ENCODE data around the gene CDA. TPM values are rescaled to one million over a fixed set of nuclear protein-coding genes. Genes with fewer than 3 reads are reported as not detected.

Gene CDA
- total RNA-seq: 1 to 10 TPM in 2 of 4 donors, under 1 TPM in 1, not detected in 1; 0.96 to 4.3 (median 3.1) TPM

DNA sequence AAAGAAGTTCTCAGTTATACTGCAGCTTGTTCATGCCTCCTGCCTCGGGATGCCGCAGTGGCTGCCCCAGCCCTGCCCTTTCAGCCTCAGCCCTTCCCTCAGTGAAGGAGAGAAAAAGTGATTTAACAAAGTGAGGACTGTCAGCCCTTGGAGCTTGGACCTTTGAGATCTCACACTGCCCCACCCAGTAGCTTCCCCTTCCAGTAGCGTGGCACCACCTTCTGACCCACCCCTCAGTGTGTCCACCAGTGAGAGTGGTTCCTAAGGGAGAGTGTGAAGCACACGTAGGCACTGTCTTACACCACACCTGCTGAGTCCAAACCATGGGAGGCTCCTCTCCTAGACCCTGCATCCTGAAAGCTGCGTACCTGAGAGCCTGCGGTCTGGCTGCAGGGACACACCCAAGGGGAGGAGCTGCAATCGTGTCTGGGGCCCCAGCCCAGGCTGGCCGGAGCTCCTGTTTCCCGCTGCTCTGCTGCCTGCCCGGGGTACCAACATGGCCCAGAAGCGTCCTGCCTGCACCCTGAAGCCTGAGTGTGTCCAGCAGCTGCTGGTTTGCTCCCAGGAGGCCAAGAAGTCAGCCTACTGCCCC is at the start of gene CDA:
TSS of gene CDA (plus strand) at position 464 of the 592 bp plus-strand sequence. CDS start at position 497, 33 bp downstream.
- Histone ChIP-seq H3K4me1 (peaks cover 0 to 10% (median 0%) of the 10 kb centered on the region in 3 donors), H3K27me3 (peaks cover 84% of the 10 kb centered on the region), H3K9me3 (peaks cover 0 to 3% (median 0%) of the 10 kb centered on the region in 3 donors), H3K27ac (peak within 1 kb of the TSS in 3 of 4 donors; percentile 68 to 75 (median 73)), H3K36me3 (no peaks in the 10 kb centered on the region), H3K4me3 (peak within 1 kb of the TSS in 1 of 2 donors; percentile 33)
- ATAC-seq: peak; percentile 11
- 86% methylated on average over 2 of the region's 11 CpGs; no CpG with 5 or more reads in 1 of the 2 donors for WGBS, 2 donors (ENCODE audit: low coverage in 1 of 2)
- no peak for TF ChIP-seq EP300 (IDR thresholded peaks at IDR 0.05)
- no peak for TF ChIP-seq POLR2A (IDR thresholded peaks at IDR 0.05)
- TF ChIP-seq, protein P1, sequence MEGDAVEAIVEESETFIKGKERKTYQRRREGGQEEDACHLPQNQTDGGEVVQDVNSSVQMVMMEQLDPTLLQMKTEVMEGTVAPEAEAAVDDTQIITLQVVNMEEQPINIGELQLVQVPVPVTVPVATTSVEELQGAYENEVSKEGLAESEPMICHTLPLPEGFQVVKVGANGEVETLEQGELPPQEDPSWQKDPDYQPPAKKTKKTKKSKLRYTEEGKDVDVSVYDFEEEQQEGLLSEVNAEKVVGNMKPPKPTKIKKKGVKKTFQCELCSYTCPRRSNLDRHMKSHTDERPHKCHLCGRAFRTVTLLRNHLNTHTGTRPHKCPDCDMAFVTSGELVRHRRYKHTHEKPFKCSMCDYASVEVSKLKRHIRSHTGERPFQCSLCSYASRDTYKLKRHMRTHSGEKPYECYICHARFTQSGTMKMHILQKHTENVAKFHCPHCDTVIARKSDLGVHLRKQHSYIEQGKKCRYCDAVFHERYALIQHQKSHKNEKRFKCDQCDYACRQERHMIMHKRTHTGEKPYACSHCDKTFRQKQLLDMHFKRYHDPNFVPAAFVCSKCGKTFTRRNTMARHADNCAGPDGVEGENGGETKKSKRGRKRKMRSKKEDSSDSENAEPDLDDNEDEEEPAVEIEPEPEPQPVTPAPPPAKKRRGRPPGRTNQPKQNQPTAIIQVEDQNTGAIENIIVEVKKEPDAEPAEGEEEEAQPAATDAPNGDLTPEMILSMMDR (IDR thresholded peaks at IDR 0.05): no peak
- TF ChIP-seq POLR2AphosphoS5 (IDR thresholded peaks at IDR 0.05): no peak

DNA sequence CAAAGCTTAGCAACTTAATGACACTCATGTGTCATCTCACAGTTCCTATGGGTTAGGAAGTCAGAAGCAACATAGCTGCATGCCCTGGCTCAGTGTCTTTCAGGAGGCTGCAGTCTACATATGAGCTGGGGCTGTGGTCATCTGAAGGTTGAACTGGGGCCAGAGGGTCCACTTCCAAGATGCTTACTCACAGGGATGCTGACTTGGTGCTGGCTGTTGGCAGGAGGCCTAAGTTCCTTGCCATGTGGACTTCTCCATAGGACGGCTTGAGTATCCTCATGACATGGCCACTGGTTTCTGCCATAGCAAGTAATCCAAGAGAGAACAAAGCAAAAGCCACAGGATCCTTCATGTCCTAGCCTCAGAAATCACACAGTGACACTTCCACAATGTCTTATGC is 48.6 kb upstream of the CDA start:
- H3K27me3 ChIP-seq: peaks cover 63% of the 10 kb centered on the region
- WGBS, 2 donors (ENCODE audit: low coverage in 1 of 2): no CpG with 5 or more reads among the region's 1 CpG
- H3K27ac ChIP-seq: no peak overlapping the region
- no peak overlapping the region for H3K4me3 ChIP-seq
- no peaks in the 10 kb centered on the region for H3K9me3 ChIP-seq
- H3K4me1 ChIP-seq: no peaks in the 10 kb centered on the region
- TF ChIP-seq, protein P1 (IDR thresholded peaks at IDR 0.05): no peak
- TF ChIP-seq POLR2AphosphoS5 (IDR thresholded peaks at IDR 0.05): no peak
- no peak for TF ChIP-seq EP300 (IDR thresholded peaks at IDR 0.05)
- no peak for TF ChIP-seq POLR2A (IDR thresholded peaks at IDR 0.05)
- H3K36me3 ChIP-seq: no peaks in the 10 kb centered on the region
- no peak for ATAC-seq

- no peaks in the 10 kb centered on the region for H3K36me3 ChIP-seq
- peaks cover 0 to 2% (median 0%) of the 10 kb centered on the region in 3 donors for H3K4me1 ChIP-seq
- ATAC-seq: no peak
- H3K27ac ChIP-seq: no peak overlapping the region
- 74 to 89% methylated on average over 3 of the region's 3 CpGs for WGBS, 2 donors (ENCODE audit: low coverage in 1 of 2)
- peaks cover 75% of the 10 kb centered on the region for H3K27me3 ChIP-seq
- TF ChIP-seq, protein P1 (IDR thresholded peaks at IDR 0.05): no peak
- TF ChIP-seq POLR2AphosphoS5 (IDR thresholded peaks at IDR 0.05) (no peak), POLR2A (IDR thresholded peaks at IDR 0.05) (no peak), EP300 (IDR thresholded peaks at IDR 0.05) (no peak)
- H3K4me3 ChIP-seq: no peak overlapping the region
- H3K9me3 ChIP-seq: no peaks in the 10 kb centered on the region
Observed at GRCh38 chr1:20546637-20547036, 42.3 kb upstream of the CDA start.

DNA sequence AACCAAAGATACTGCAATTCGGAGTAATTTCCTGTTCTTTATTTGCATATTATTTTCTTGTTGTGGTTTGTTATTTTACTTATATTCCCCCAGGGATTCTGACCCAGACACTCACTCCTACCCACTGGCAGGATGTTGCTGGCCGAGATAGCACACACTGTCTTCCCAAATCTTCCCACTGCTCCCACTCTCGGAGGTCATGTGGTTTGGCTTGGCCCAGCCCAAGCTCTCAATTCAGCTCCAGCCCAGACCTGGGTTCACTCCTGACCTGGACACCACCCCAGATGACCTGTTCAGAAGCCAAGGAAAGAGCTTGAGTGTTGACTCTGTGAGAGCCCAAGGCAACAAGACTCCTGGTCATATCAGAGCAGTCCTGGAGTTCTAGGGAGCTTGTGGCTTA is 37.7 kb upstream of the CDA start:
- Histone ChIP-seq H3K27ac (peak overlapping the region in 2 of 4 donors; percentile 59 to 71), H3K4me1 (peaks cover 0 to 40% (median 10%) of the 10 kb centered on the region in 3 donors), H3K36me3 (no peaks in the 10 kb centered on the region), H3K27me3 (peaks cover 83% of the 10 kb centered on the region), H3K4me3 (no peak overlapping the region), H3K9me3 (no peaks in the 10 kb centered on the region)
- WGBS, 2 donors (ENCODE audit: low coverage in 1 of 2): 21 to 66% methylated on average over 2 of the region's 3 CpGs
- no peak for ATAC-seq
- TF ChIP-seq POLR2AphosphoS5 (IDR thresholded peaks at IDR 0.05): no peak
- TF ChIP-seq POLR2A (IDR thresholded peaks at IDR 0.05): no peak
- TF ChIP-seq, protein P1 (IDR thresholded peaks at IDR 0.05): no peak
- no peak for TF ChIP-seq EP300 (IDR thresholded peaks at IDR 0.05)
